ENCODE measurements around the gene SMARCAD1. TPM values are rescaled to one million over a fixed set of nuclear protein-coding genes. Genes with fewer than 3 reads are reported as not detected.

SMARCAD1 gene
- total RNA-seq, 2 donors from 2014 or later = 67.1 to 85.5 TPM

DNA sequence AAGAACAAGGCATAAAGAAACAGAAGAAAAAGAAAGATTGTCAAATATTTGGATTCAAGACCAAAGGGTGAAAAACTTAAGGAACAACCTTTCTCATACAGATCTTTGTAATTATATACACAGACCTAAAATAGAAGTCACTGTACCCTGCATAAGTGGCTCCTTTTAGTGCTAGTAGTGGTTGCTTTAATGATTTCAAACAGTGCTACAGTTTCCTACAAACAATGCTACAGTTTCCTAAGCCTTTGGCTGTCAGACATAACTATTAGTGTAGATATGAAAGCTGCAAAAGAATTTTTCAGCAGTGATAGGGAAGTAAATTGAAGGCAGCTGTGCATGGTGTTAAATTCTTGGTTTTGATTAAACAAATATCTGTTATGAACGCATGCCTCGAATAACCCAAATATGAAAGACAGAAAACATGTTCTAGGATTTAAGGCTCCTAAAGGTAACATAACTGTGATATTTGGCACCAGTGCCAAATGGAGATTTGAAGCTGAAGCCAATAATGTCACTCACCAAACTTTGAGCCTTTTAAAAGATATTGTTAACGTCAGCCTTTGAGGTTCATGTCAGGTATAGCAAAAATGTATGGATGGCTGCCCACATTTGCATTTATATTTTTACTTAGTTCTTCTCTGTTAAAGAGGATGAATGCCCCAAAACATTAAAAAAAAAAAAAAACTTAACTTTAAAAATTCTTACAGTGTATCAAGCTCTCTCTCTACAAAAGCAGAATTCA is 36.6 kb downstream of the SMARCAD1 start:
- peaks cover 99% of the 10 kb centered on the region for H3K36me3 ChIP-seq (ENCODE audit: control insufficient read depth, insufficient read depth, low read length)
- Mint-ChIP-seq H3K9me3 (no peaks in the 10 kb centered on the region), H3K4me1 (no peaks in the 10 kb centered on the region), H3K4me3 (no peak overlapping the region), H3K27me3 (ENCODE audit: insufficient read depth) (no peaks in the 10 kb centered on the region), H3K27ac (peak overlapping the region; percentile 38), H3K36me3 (ENCODE audit: low read depth) (peaks cover 74% of the 10 kb centered on the region)
- H3K4me3 ChIP-seq (ENCODE audit: low read length) = no peak overlapping the region
- H3K27me3 ChIP-seq (ENCODE audit: control insufficient read depth, insufficient read depth, low read length, poor library complexity, severe bottlenecking) = no peaks in the 10 kb centered on the region
- TF ChIP-seq, protein P1, sequence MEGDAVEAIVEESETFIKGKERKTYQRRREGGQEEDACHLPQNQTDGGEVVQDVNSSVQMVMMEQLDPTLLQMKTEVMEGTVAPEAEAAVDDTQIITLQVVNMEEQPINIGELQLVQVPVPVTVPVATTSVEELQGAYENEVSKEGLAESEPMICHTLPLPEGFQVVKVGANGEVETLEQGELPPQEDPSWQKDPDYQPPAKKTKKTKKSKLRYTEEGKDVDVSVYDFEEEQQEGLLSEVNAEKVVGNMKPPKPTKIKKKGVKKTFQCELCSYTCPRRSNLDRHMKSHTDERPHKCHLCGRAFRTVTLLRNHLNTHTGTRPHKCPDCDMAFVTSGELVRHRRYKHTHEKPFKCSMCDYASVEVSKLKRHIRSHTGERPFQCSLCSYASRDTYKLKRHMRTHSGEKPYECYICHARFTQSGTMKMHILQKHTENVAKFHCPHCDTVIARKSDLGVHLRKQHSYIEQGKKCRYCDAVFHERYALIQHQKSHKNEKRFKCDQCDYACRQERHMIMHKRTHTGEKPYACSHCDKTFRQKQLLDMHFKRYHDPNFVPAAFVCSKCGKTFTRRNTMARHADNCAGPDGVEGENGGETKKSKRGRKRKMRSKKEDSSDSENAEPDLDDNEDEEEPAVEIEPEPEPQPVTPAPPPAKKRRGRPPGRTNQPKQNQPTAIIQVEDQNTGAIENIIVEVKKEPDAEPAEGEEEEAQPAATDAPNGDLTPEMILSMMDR (conservative IDR thresholded peaks at IDR 0.05) = no peak
- no peak overlapping the region for H3K27ac ChIP-seq (ENCODE audit: low read depth, low read length)
- H3K4me1 ChIP-seq (ENCODE audit: control insufficient read depth, insufficient read depth, low read length) = no peaks in the 10 kb centered on the region
- WGBS, 2 experiments (ENCODE audit: insufficient coverage in 1 of 2, insufficient read length in 1 of 2) = 98 to 100% methylated on average over 2 to 3 of the region's 3 CpGs
- H3K9ac ChIP-seq (ENCODE audit: extremely low read depth, low read length, poor library complexity, severe bottlenecking) = no peak overlapping the region
- H3K9me3 ChIP-seq (ENCODE audit: control insufficient read depth, low read length) = no peaks in the 10 kb centered on the region
- DNase-seq = no peak

DNA sequence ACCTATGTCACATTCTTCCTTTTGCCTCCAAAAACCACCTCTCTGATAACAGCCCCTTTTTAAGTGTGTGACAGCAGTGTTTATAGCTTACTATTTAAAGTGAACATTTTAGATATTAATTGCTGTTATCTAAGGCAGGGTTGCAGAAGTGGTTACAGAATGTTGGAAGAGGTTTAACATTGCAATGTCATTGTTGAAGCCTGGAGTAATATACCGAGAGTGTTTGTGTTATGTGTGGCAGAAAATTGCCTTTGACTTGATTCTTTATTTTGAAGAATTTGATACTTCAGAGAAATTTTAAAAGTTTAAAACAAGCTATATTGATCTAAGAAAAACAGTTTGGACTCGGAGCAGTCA is 37.1 kb downstream of the SMARCAD1 start:
- Histone ChIP-seq H3K4me1 (ENCODE audit: control insufficient read depth, insufficient read depth, low read length) (no peaks in the 10 kb centered on the region), H3K9ac (ENCODE audit: extremely low read depth, low read length, poor library complexity, severe bottlenecking) (no peak overlapping the region), H3K9me3 (ENCODE audit: control insufficient read depth, low read length) (no peaks in the 10 kb centered on the region), H3K27ac (ENCODE audit: low read depth, low read length) (no peak overlapping the region), H3K27me3 (ENCODE audit: control insufficient read depth, insufficient read depth, low read length, poor library complexity, severe bottlenecking) (no peaks in the 10 kb centered on the region), H3K4me3 (ENCODE audit: low read length) (no peak overlapping the region), H3K36me3 (ENCODE audit: control insufficient read depth, insufficient read depth, low read length) (peaks cover 99% of the 10 kb centered on the region)
- Mint-ChIP-seq H3K27me3 (ENCODE audit: insufficient read depth) (no peaks in the 10 kb centered on the region), H3K4me1 (no peaks in the 10 kb centered on the region), H3K4me3 (no peak overlapping the region), H3K27ac (no peak overlapping the region), H3K9me3 (no peaks in the 10 kb centered on the region), H3K36me3 (ENCODE audit: low read depth) (peaks cover 76% of the 10 kb centered on the region)
- no peak for DNase-seq
- TF ChIP-seq, protein P1 (conservative IDR thresholded peaks at IDR 0.05) = no peak
- WGBS, 2 experiments (ENCODE audit: insufficient coverage in 1 of 2, insufficient read length in 1 of 2) = 89 to 100% methylated on average over 2 of the region's 2 CpGs

DNA sequence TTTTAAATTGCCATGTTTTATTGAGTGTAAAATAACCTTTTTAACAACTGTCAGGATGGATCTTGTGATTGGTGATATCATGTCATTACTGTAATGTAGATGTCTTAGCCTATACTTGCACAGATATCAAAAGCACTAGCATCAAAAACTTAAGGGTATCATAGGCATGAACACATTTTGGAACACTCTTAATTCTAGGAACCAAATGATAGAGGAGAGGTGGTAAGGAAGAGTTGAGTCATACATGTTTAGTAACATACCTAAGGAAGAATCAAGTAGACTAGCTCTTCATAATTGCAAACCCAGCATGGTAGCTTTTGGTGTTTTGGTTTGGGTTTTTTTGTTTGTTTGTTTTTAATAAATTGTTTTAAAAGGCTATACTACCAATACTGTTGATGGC is 43.4 kb downstream of the SMARCAD1 start:
- Mint-ChIP-seq H3K27ac (no peak overlapping the region), H3K9me3 (no peaks in the 10 kb centered on the region), H3K4me3 (no peak overlapping the region), H3K36me3 (ENCODE audit: low read depth) (peaks cover 66% of the 10 kb centered on the region), H3K4me1 (peaks cover 2% of the 10 kb centered on the region), H3K27me3 (ENCODE audit: insufficient read depth) (no peaks in the 10 kb centered on the region)
- Histone ChIP-seq H3K27ac (ENCODE audit: low read depth, low read length) (no peak overlapping the region), H3K36me3 (ENCODE audit: control insufficient read depth, insufficient read depth, low read length) (peaks cover 93% of the 10 kb centered on the region), H3K9ac (ENCODE audit: extremely low read depth, low read length, poor library complexity, severe bottlenecking) (no peak overlapping the region), H3K4me1 (ENCODE audit: control insufficient read depth, insufficient read depth, low read length) (no peaks in the 10 kb centered on the region), H3K9me3 (ENCODE audit: control insufficient read depth, low read length) (no peaks in the 10 kb centered on the region), H3K4me3 (ENCODE audit: low read length) (no peak overlapping the region), H3K27me3 (ENCODE audit: control insufficient read depth, insufficient read depth, low read length, poor library complexity, severe bottlenecking) (no peaks in the 10 kb centered on the region)
- no peak for DNase-seq
- TF ChIP-seq, protein P1 (conservative IDR thresholded peaks at IDR 0.05) = no peak

All from endodermal cell (in vitro differentiated cells).